ENCODE results near the gene C11orf24.

DNA sequence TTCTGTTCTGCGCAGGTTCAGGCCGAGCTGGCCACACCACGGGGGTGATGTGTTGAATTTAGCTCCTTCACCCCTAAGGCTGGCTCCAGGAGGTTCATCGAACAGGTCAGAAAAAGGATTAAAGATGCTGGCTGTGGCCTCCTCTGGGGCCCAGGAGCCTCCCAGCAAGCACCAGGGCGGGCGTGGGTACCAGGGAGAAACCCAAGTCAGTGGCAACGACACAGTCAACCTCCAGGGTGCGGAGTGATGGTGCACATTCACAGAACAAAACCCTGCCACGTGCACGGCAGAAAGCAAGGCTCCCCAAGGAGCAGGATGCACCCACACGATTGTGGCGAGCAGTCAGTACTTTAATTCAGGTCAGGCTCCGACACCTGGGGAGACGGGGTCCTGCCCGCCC, 10.8 kb downstream of the C11orf24 start:
- no peak for TF ChIP-seq POLR2A (IDR thresholded peaks at IDR 0.05)
- TF ChIP-seq, protein P1, sequence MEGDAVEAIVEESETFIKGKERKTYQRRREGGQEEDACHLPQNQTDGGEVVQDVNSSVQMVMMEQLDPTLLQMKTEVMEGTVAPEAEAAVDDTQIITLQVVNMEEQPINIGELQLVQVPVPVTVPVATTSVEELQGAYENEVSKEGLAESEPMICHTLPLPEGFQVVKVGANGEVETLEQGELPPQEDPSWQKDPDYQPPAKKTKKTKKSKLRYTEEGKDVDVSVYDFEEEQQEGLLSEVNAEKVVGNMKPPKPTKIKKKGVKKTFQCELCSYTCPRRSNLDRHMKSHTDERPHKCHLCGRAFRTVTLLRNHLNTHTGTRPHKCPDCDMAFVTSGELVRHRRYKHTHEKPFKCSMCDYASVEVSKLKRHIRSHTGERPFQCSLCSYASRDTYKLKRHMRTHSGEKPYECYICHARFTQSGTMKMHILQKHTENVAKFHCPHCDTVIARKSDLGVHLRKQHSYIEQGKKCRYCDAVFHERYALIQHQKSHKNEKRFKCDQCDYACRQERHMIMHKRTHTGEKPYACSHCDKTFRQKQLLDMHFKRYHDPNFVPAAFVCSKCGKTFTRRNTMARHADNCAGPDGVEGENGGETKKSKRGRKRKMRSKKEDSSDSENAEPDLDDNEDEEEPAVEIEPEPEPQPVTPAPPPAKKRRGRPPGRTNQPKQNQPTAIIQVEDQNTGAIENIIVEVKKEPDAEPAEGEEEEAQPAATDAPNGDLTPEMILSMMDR (IDR thresholded peaks at IDR 0.05), result no peak
